ENCODE results near the gene NEK9. TPM values are rescaled to one million over a fixed set of nuclear protein-coding genes. Genes with fewer than 3 reads are reported as not detected.
A peak's percentile ranks its signal among the peaks of the same experiment; 100 is the strongest.

Gene NEK9
- total and polyA plus RNA-seq, 2 donors (not counting 3 experiments of a cell fraction or from before 2014, with no cell fraction given), result 22.1 to 65.1 TPM

GRCh38 chr14:75120541-75121291, 6.1 kb downstream of the NEK9 start:
- no peaks in the 10 kb centered on the region for H3K9me1 ChIP-seq (replicated peaks; ENCODE audit: control insufficient read depth, extremely low read depth, insufficient read depth, low read length)
- BruUV-seq (replicated peaks), result no TSS peak
- no peaks in the 10 kb centered on the region for H3K9me3 ChIP-seq (replicated peaks; ENCODE audit: control insufficient read depth, insufficient read depth, low read length)
- TF ChIP-seq MYC (IDR thresholded peaks at IDR 0.05; ENCODE audit: low read depth, low read length), result no peak
- TF ChIP-seq GATA2 (IDR thresholded peaks at IDR 0.05; ENCODE audit: insufficient read depth, insufficient read length, low read depth, low read length), result no peak
- TF ChIP-seq EZH2 (IDR thresholded peaks at IDR 0.05; ENCODE audit: borderline replicate concordance, low read depth, low read length, severe bottlenecking), result no peak
- TF ChIP-seq FOS (IDR thresholded peaks at IDR 0.05; ENCODE audit: borderline replicate concordance, insufficient read depth, low read length), result no peak
- TF ChIP-seq POLR2AphosphoS5 (IDR thresholded peaks at IDR 0.05; ENCODE audit: insufficient read depth, low read depth, low read length), result no peak
- TF ChIP-seq CTCF (IDR thresholded peaks at IDR 0.05; ENCODE audit: extremely low read depth in 1 of 2, insufficient read depth in 1 of 2, low read depth in 1 of 2, low read length in 2 of 2), result no peak
- TF ChIP-seq MAX (IDR thresholded peaks at IDR 0.05; ENCODE audit: insufficient read depth, insufficient read length), result no peak
- TF ChIP-seq JUN (IDR thresholded peaks at IDR 0.05; ENCODE audit: borderline replicate concordance, insufficient read depth, insufficient read length, low read depth), result no peak
- TF ChIP-seq POLR2A (IDR thresholded peaks at IDR 0.05; ENCODE audit: low read depth, low read length), result no peak
- H3K27me3 ChIP-seq (ENCODE audit: control insufficient read depth in 2 of 2, insufficient read depth in 2 of 2, low read length in 2 of 2), result no peaks in the 10 kb centered on the region
- no peak overlapping the region for H3K4me3 ChIP-seq (replicated peaks in 1 of 3; ENCODE audit: insufficient read depth in 1 of 3, low read depth in 1 of 3, low read length in 3 of 3)
- H3K4me1 ChIP-seq (ENCODE audit: control insufficient read depth, extremely low read depth, insufficient read depth, low read length), result peaks cover 31% of the 10 kb centered on the region
- no peak overlapping the region for H3K4me2 ChIP-seq (ENCODE audit: insufficient read depth, low read length)
- no peak for FAIRE-seq
- peaks cover 9% of the 10 kb centered on the region for H3K79me2 ChIP-seq (ENCODE audit: control insufficient read depth, insufficient read depth, low read length)
- no peak overlapping the region for H2AFZ ChIP-seq (ENCODE audit: low read depth, low read length)
- peak overlapping the region; percentile 14 for H3K27ac ChIP-seq (ENCODE audit: insufficient read depth, low read depth, low read length)
- DNase-seq (ENCODE audit: low read depth, low spot score), result no peak
- ChIA-PET POLR2A (no interaction called here), CTCF (no interaction called here)
- H3K36me3 ChIP-seq (ENCODE audit: control insufficient read depth in 2 of 2, extremely low read depth in 1 of 2, insufficient read depth in 2 of 2, low read length in 2 of 2), result peaks cover 4 to 6% of the 10 kb centered on the region in 2 experiments
- dilution Hi-C loops (cut with MboI; ENCODE audit: extremely low pct_ligation_motif_present, low sequenced_read_pairs) (no loop called here), intact Hi-C loops (cut with micrococcal nuclease) (no loop called here)
- H3K9ac ChIP-seq (replicated peaks; ENCODE audit: extremely low read depth, insufficient read depth, low read length), result no peak overlapping the region
- H4K20me1 ChIP-seq (replicated peaks; ENCODE audit: control insufficient read depth, extremely low read depth, insufficient read depth, low read length), result no peaks in the 10 kb centered on the region
